DOHH2 (cell line): ENCODE results near the gene GPR176.

ENCODE experiments used
- H3F3A ChIP-seq: fragments of 200-600 bp; sonication (generic), shearing (Covaris generic); 2 replicates; pipeline ENCODE4 v1.6.0; 2016; ENCODE audit warnings: antibody characterized with exemption, mild to moderate bottlenecking; ENCODE audit not compliant: control insufficient read depth, insufficient read depth
- H3K27ac ChIP-seq: fragments of 200-600 bp; sonication (generic); 2 replicates; pipeline ENCODE4 v1.5.1; 2014; ENCODE audit warnings: low read depth, mild to moderate bottlenecking, low read length, moderate library complexity
- H3K27me3 ChIP-seq: fragments of 200-600 bp; sonication (generic); 2 replicates; pipeline ENCODE4 v1.6.1; 2014; ENCODE audit warnings: mild to moderate bottlenecking, low read length, mixed read lengths; ENCODE audit not compliant: control insufficient read depth
- H3K36me3 ChIP-seq: fragments of 200-600 bp; sonication (generic); 2 replicates; pipeline ENCODE4 v1.6.1; 2014; ENCODE audit warnings: mild to moderate bottlenecking, low read length, moderate library complexity, mixed read lengths; ENCODE audit not compliant: control insufficient read depth
- H3K4me1 ChIP-seq: fragments of 200-600 bp; sonication (generic); 2 replicates; pipeline ENCODE4 v1.6.1; 2014; ENCODE audit warnings: mild to moderate bottlenecking, low read length, mixed read lengths; ENCODE audit not compliant: control insufficient read depth
- H3K4me2 ChIP-seq: fragments of 200-600 bp; sonication (generic); 2 replicates; pipeline ENCODE4 v1.6.0; 2014; ENCODE audit warnings: mild to moderate bottlenecking, low read length, moderate library complexity
- H3K4me3 ChIP-seq: fragments of 200-600 bp; sonication (generic); 2 replicates; pipeline ENCODE4 v1.5.1; 2014; ENCODE audit warnings: mild to moderate bottlenecking, low read length, mixed read lengths
- H3K79me2 ChIP-seq: fragments of 200-600 bp; sonication (generic); 2 replicates; pipeline ENCODE4 v1.6.1; 2014; ENCODE audit warnings: mild to moderate bottlenecking, low read length, mixed read lengths; ENCODE audit not compliant: control insufficient read depth
- H3K9me2 ChIP-seq: fragments of 200-600 bp; sonication (generic); replicated peaks from 2 replicates; pipeline ENCODE4 v1.6.1; 2014; ENCODE audit warnings: mild to moderate bottlenecking, low read length, mixed read lengths; ENCODE audit not compliant: control insufficient read depth
- H3K9me3 ChIP-seq: fragments of 200-600 bp; sonication (generic); 2 replicates; pipeline ENCODE4 v1.6.1; 2014; ENCODE audit warnings: antibody characterized with exemption, low read length, mixed read lengths; ENCODE audit not compliant: control insufficient read depth, insufficient read depth
- H4K20me1 ChIP-seq: fragments of 200-600 bp; sonication (generic); 2 replicates; pipeline ENCODE4 v1.6.0; 2014; ENCODE audit warnings: low read depth, mild to moderate bottlenecking, antibody characterized with exemption, low read length, moderate library complexity; ENCODE audit not compliant: control insufficient read depth, insufficient read depth
- CTCF ChIP-seq: fragments of 200-600 bp; sonication (generic); IDR thresholded peaks from one replicate; pipeline ENCODE4 v1.5.1; 2014; ENCODE audit warnings: antibody characterized with exemption, mild to moderate bottlenecking, low read depth, low read length; ENCODE audit not compliant: poor library complexity, severe bottlenecking
- EZH2phosphoT487 ChIP-seq: fragments of 200-600 bp; sonication (generic); IDR thresholded peaks from 2 replicates; pipeline ENCODE4 v1.6.1; 2017; ENCODE audit warnings: borderline replicate concordance, mild to moderate bottlenecking, antibody characterized with exemption, low read length, moderate library complexity, mixed read lengths

GPR176 gene

GRCh38 chr15:39931615-39932014, 11.5 kb upstream of the GPR176 start:
- H3K36me3 ChIP-seq: peaks cover 9% of the 10 kb centered on the region
- H4K20me1 ChIP-seq: no peaks in the 10 kb centered on the region
- H3K9me3 ChIP-seq: no peaks in the 10 kb centered on the region
- no peak overlapping the region for H3K27ac ChIP-seq
- no peaks in the 10 kb centered on the region for H3K27me3 ChIP-seq
- no peak overlapping the region for H3K4me3 ChIP-seq
- H3F3A ChIP-seq: no peaks in the 10 kb centered on the region; the same call in 1 of the 2 replicates
- no peak overlapping the region for H3K4me2 ChIP-seq
- H3K4me1 ChIP-seq: peaks cover 28% of the 10 kb centered on the region
- H3K9me2 ChIP-seq: no peaks in the 10 kb centered on the region
- no peak for TF ChIP-seq EZH2phosphoT487
- TF ChIP-seq CTCF: peak; percentile 12
- peaks cover 26% of the 10 kb centered on the region for H3K79me2 ChIP-seq

- no peak overlapping the region for H3K4me2 ChIP-seq
- no peaks in the 10 kb centered on the region for H3K9me2 ChIP-seq
- no peaks in the 10 kb centered on the region for H3K9me3 ChIP-seq
- H3K4me1 ChIP-seq: peaks cover 15% of the 10 kb centered on the region
- H3K36me3 ChIP-seq: no peaks in the 10 kb centered on the region
- no peaks in the 10 kb centered on the region for H3F3A ChIP-seq
- no peaks in the 10 kb centered on the region for H3K79me2 ChIP-seq
- no peaks in the 10 kb centered on the region for H3K27me3 ChIP-seq
- H3K4me3 ChIP-seq: no peak overlapping the region
- TF ChIP-seq CTCF: no peak
- no peak overlapping the region for H3K27ac ChIP-seq
- no peaks in the 10 kb centered on the region for H4K20me1 ChIP-seq
Observed at GRCh38 chr15:39926526-39926925, 6.5 kb upstream of the GPR176 start.

- TF ChIP-seq EZH2phosphoT487 (no peak), CTCF (no peak)
- Histone ChIP-seq H3K9me3 (no peaks in the 10 kb centered on the region), H4K20me1 (no peaks in the 10 kb centered on the region), H3K79me2 (no peaks in the 10 kb centered on the region), H3K4me1 (peaks cover 26% of the 10 kb centered on the region), H3F3A (no peaks in the 10 kb centered on the region), H3K4me2 (no peak overlapping the region), H3K9me2 (no peaks in the 10 kb centered on the region), H3K36me3 (no peaks in the 10 kb centered on the region), H3K27me3 (no peaks in the 10 kb centered on the region), H3K4me3 (no peak overlapping the region), H3K27ac (no peak overlapping the region)
Observed at GRCh38 chr15:39925112-39925842, 5.2 kb upstream of the GPR176 start.
